Glutamatergic neuron (in vitro differentiated cells): ENCODE data around the gene NPIPB2. TPM values are rescaled to one million over a fixed set of nuclear protein-coding genes. Genes with fewer than 3 reads are reported as not detected.

Experiments used
- DNase-seq: peaks from one replicate; pipeline ENCODE4 v3.0.0; 2022
- H3K27ac Mint-ChIP-seq: one replicate; pipeline ENCODE4 v1.8.0; 2020; ENCODE audit warnings: mild to moderate bottlenecking, mixed read lengths, inconsistent platforms; ENCODE audit not compliant: unreplicated experiment
- H3K27me3 Mint-ChIP-seq: one replicate; pipeline ENCODE4 v1.8.0; 2020; ENCODE audit warnings: mild to moderate bottlenecking, moderate library complexity, mixed read lengths, inconsistent platforms; ENCODE audit not compliant: unreplicated experiment
- H3K36me3 Mint-ChIP-seq: one replicate; pipeline ENCODE4 v1.8.0; 2020; ENCODE audit warnings: mild to moderate bottlenecking, mixed read lengths, inconsistent platforms; ENCODE audit not compliant: unreplicated experiment
- H3K4me1 Mint-ChIP-seq: one replicate; pipeline ENCODE4 v1.8.0; 2020; ENCODE audit warnings: mild to moderate bottlenecking, low read depth, mixed read lengths, inconsistent platforms; ENCODE audit not compliant: unreplicated experiment
- H3K4me3 Mint-ChIP-seq: one replicate; pipeline ENCODE4 v1.8.0; 2020; ENCODE audit warnings: mild to moderate bottlenecking, mixed read lengths, inconsistent platforms; ENCODE audit not compliant: unreplicated experiment
- H3K9me3 Mint-ChIP-seq: one replicate; pipeline ENCODE4 v1.8.0; 2020; ENCODE audit warnings: mild to moderate bottlenecking, moderate library complexity, mixed read lengths, inconsistent platforms; ENCODE audit not compliant: unreplicated experiment
- total RNA-seq: library from RNA; stranded (reverse); fragmentation: NEBNext Ultra II Directional; extraction: Animal tissue kit (Norgen Biotek cat#: 25700); gene quantifications from one replicate; pipeline ENCODE4 v1.2.1, GENCODE V29; 2021; ENCODE audit not compliant: unreplicated experiment
- TF ChIP-seq, protein P1 (sequence below): fragments of 200-600 bp; sonication (generic); IDR thresholded peaks from one replicate; pipeline ENCODE4 v1.5.0; 2021; ENCODE audit not compliant: partially characterized antibody, unreplicated experiment

Gene NPIPB2
- total RNA-seq, 1 donor from 2014 or later = 14.4 TPM

DNA sequence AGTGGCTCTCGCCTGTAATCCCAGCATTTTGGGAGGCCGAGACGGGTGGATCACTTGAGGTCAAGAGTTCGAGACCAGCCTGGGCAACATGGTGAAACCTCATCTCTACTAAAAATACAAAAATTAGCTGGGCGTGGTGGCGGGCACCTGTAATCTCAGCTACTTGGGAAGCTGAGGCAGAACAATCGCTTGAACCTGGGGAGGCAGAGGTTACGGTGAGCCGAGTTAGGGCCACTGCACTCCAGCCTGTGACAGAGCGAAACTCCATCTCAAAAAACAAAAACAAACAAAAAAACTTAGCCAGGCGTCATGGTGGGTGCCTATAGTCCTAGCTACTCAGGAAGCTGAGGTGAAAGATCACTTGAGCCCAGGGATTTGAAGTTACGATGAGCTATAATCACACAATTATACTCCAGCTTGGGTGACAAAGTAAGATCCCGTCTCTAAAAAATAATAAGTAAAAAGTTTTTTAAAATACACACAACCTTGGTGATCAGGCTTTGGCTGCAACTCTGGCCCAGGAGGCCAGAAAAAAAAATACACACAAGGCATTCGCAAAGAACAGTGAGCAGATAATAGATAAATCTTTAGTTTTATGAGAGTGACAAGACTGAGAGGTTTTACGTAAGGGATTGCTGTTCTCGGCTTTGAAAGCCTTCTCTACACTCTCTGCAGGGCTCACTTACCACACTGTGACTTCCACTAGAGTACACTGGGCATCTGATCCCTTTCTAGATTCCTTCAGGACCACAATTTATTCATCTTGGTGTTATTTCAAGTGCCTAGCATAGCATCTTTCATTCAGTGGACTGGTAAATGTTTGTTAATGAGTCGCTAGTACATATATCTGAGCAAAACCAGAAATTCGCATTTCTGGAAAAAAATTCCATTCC lies 31.9 kb downstream of the NPIPB2 start:
- peak overlapping the region; percentile 32 for H3K4me3 Mint-ChIP-seq
- peaks cover 6% of the 10 kb centered on the region for H3K9me3 Mint-ChIP-seq
- no peaks in the 10 kb centered on the region for H3K36me3 Mint-ChIP-seq
- DNase-seq = no peak
- H3K4me1 Mint-ChIP-seq = peaks cover 27% of the 10 kb centered on the region
- H3K27me3 Mint-ChIP-seq = peaks cover 3% of the 10 kb centered on the region
- TF ChIP-seq, protein P1, sequence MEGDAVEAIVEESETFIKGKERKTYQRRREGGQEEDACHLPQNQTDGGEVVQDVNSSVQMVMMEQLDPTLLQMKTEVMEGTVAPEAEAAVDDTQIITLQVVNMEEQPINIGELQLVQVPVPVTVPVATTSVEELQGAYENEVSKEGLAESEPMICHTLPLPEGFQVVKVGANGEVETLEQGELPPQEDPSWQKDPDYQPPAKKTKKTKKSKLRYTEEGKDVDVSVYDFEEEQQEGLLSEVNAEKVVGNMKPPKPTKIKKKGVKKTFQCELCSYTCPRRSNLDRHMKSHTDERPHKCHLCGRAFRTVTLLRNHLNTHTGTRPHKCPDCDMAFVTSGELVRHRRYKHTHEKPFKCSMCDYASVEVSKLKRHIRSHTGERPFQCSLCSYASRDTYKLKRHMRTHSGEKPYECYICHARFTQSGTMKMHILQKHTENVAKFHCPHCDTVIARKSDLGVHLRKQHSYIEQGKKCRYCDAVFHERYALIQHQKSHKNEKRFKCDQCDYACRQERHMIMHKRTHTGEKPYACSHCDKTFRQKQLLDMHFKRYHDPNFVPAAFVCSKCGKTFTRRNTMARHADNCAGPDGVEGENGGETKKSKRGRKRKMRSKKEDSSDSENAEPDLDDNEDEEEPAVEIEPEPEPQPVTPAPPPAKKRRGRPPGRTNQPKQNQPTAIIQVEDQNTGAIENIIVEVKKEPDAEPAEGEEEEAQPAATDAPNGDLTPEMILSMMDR = no peak
- no peak overlapping the region for H3K27ac Mint-ChIP-seq

DNA sequence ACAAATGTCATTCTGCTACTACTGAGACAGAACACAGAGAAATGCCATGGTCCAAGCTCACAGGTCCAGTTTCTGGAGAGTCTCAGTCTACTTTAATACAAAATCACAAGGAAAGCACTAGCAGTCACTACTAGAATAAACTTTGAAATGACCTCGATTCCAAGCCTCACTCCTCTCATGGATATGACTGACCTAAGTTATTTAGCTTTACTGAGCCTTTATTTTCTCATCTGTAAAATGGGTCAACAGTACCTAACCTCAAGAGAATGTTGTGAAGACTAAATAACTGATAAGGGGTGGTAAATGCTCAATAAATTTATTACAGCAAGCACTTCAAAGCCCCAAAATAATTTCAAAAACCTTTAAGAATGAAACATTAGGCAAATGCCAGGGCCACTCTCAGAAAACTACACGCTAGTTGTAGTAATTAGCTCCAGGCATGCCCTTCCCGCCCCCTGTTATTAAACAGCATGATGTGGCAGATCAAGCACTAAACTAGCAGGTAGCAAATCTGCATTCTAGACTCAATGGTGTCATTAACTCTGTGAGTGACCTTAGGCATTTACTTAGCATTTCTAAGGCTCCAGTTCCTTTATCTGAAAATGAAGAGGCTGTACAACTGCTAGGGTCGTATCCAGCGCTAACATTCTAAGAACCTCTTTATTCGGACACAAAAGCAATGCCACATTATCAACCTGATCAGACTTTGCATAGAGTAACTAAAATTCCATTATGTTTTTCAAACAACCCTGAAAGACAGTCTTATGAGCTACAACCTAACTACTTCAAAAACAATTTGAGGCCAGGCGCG lies 34.5 kb downstream of the NPIPB2 start:
- Mint-ChIP-seq H3K36me3 (no peaks in the 10 kb centered on the region), H3K9me3 (peaks cover 2% of the 10 kb centered on the region), H3K27ac (no peak overlapping the region), H3K4me1 (peaks cover 10% of the 10 kb centered on the region), H3K4me3 (no peak overlapping the region), H3K27me3 (no peaks in the 10 kb centered on the region)
- TF ChIP-seq, protein P1 = no peak
- DNase-seq = no peak

DNA sequence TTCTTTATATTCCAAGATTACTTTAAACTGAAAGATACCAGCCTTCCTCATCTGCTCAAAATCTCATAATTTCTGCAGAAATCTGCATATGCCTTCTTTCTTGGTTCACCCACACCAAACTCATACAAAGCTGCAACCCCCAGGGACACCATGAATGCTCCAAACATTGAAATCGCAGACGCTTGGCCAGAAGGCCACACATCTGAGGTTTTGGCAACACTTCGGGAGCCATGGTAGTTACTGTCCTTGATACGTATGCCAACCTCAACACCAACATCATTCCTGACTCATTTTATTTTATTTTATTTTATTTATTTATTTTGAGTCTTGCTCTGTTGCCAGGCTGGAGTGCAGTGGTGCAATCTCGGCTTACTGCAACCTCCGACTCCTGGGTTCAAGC lies 37.9 kb downstream of the NPIPB2 start:
- DNase-seq = no peak
- Mint-ChIP-seq H3K4me3 (no peak overlapping the region), H3K9me3 (no peaks in the 10 kb centered on the region), H3K27ac (no peak overlapping the region), H3K4me1 (no peaks in the 10 kb centered on the region), H3K27me3 (no peaks in the 10 kb centered on the region), H3K36me3 (no peaks in the 10 kb centered on the region)
- TF ChIP-seq, protein P1 = no peak

DNA sequence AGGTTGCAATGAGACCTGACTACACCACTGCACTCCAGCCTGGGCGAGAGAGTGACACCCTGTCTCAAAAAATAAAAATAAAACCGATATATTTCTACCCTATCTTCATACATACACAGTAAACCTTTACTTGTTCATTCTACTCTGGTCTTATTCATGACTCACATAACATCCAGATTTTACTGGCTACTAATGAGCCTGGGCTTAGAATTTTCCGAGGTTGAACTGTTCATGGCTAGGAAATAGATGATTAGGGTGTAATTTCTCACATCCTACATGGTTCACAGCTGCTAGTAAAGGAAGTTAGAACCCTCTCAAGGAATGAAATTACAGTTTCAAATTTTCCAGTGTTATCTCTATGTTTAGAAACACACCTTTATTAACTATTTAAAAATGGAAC lies 40.8 kb downstream of the NPIPB2 start:
- no peak overlapping the region for H3K4me3 Mint-ChIP-seq
- TF ChIP-seq, protein P1 = no peak
- peaks cover 4% of the 10 kb centered on the region for H3K4me1 Mint-ChIP-seq
- DNase-seq = no peak
- peaks cover 2% of the 10 kb centered on the region for H3K27me3 Mint-ChIP-seq
- no peak overlapping the region for H3K27ac Mint-ChIP-seq
- H3K9me3 Mint-ChIP-seq = no peaks in the 10 kb centered on the region
- no peaks in the 10 kb centered on the region for H3K36me3 Mint-ChIP-seq
